NCI-H1105 treated with DMSO at 0.1 percent for 48 hours (cell line): ENCODE results near the gene PPM1B.
"Not testable (repeated sequence)": the region's sequence is repeated elsewhere in the genome, so short reads cannot be mapped to it uniquely, and the experiment has no call there.

Source experiments
- DNase-seq: peaks from one replicate; lab custom pipeline; 2025; lab: John Stamatoyannopoulos, UW

The PPM1B gene

DNA sequence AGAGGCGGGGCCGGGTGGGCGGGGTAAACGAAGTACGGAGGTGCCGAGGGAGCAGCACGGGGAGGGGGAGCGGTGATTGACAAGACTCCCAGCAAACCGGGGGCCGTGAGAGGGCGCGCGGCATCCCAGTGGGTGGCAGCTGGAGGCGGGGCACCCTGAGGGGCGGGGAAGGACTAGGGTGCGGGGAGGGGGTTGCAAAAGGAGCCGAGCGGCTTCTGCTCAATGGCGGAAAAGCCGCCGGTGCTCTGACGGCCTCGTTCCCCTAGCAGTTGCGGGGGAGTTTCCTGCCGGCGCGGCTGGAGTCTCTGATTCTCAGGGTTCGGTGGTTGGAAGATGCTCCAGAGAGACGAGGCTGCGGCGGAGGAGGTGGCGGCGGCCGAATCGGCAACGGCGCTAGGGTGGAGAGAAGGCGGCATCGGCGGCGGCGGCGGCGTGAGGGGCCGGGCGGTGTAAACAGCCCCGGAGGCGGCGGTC, at the start of gene PPM1B:
Gene PPM1B, plus strand, starts transcription at position 195 of the 474 bp plus-strand sequence. CDS start 32,325 bp downstream, outside the sequence.
- DNase-seq = no peak

DNA sequence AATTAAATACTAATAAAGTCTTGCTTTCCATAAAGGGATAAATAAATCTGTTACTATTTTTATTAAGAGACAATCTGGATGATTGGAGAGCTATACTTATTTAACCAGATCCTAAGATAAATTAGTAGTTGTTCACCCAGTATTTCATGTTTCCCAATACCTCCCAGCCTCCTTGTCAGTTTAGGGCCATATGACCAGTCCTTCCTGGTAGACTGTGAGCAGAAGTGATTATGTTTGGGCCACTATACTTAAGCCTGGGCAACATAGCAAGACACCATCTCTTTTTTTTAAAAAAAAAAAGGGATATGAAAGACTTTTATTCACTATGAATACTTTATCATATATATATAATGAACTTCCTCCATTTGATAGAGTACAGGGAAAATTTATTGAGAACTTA, 48.8 kb upstream of the PPM1B start:
- no peak for DNase-seq

DNA sequence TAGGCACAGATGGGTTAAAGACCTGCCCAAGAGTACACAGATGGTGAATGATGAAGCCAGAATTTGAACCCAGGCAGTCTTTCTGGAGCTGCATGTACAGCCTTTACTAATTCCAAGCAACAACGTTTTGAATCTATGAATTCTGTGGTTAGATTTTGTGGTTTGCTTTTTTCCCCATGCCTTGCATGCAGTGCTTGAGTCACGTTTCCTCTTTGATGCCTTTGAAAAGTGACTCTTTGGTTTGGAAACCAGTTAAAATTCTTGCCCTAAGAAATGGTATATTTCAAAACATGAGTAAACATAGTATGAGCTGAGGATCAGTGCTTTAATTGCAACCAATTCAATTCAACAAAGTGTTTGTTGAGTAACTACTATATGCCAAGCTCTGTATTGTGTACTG, 48.2 kb upstream of the PPM1B start:
- DNase-seq = no peak

DNA sequence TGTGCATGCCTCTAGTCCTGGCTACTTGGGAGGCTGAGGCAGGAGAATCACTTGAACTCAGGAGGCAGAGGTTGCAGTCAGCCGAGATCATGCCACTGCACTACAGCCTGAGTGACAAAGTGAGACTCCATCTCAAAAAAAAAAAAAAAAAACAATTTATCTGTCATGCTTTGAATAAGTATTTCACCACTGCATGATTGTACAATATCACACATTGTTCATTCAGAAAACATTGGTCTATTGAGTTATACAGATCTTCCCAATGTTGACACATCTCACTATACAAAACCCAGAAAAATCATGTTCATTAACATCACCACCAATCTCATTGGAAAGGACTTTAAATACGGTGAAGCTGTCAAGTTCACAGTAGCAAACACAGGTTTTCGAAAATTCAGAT, 46.8 kb upstream of the PPM1B start:
- no peak for DNase-seq

DNA sequence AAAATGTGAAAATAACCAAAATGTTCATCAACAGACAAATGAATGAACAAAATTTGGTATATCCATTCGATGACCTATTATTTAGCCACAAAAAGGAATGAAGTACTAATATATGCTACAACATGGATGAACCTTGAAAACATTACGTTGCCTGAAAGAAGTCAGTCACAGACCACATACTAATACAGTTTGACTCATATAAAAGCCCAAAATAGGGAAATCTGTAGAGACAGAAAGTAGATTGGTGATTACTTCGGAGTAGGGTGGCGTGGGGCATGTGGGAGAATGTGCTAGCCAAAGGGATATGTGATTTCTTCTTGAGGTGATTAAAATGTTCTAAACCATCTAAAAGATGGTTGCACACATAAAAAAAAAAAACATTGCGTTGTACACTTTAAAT, 44.2 kb upstream of the PPM1B start:
- no peak for DNase-seq

DNA sequence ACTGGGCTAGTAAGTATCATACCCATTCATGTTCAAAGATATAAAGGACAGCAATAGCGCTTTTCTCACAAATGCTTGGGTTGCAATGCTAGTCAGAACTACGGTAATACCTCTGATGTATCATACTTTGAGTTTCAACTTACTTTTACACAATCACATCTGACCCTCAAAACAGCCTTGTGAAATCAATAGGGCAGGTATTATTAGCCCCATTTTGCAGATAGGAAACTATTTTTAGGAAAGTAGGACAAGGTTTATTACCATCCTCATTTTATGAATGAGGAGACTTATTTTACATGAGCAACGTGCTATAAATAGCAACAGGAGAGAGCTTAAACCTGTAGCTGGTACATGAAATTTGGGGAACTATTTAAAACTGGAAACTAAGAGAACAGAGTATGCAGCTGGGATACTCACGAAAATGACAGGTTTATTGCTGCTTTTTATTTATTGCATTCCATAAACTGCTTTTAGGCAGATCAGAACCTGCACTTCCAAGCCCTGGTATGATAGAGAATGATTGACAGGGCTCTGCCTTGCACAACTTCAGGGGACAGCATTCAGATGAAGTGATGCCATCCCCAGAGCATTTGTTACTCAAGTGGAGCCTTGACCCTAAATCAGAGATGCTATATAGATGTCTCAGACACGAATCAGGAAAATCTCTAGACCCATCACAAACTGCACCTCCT, 42.4 kb upstream of the PPM1B start:
- no peak for DNase-seq

DNA sequence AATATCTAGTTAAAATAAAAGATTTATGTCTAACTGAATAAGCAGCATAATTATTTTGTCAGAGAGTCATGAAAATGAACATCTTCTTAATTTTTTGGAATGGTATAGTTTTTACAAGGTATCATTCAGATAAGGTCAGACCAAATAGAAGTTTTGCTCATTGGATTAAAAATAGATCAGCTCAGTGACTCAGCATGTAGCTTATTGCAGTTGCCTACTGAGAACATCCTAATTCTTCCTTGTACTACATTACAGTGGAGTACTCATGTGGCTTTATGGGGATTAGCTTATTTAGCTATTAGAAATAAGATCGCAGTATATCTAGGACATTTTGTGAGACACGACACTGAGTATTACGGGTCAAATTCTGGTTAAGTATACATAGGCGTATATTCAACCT, 38.2 kb upstream of the PPM1B start:
- DNase-seq = no peak

DNA sequence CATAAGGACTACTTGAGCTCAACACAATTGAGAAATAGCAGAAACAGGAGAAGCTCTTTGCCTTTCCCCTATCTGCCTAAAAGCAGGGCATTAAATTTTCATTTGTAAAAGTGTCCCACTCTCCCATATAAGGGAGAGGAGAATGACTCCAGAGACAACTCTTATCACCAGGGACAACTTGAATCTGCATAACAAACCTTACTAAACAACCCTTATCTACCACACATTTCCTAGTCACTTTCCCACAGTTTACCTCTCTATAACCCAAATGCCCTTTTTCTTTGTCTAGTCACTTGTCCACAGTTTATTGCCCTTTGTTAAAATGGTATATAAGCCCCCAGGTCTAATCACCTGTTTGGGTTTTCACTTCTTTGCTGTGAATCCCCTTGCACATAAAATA, 37.5 kb upstream of the PPM1B start:
- DNase-seq = no peak

DNA sequence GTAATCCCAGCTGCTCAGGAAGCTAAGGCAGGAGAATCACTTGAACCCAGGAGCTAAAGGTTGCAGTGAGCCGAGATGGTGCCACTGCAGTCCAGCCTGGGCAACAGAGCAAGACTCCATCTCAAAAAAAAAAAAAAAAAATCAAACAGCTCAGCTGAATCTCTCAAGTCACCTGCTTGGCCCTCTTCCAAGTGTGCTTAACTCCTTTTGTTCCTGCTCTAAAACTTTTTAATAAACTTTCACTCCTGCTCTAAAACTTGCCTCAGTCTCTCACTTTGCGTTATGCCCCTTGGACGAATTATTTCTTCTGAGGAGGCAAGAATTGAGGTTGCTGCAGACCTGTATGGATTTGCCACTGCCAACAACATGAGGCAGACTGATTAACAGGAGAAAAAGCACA, 35.1 kb upstream of the PPM1B start:
- not testable (repeated sequence) for DNase-seq

DNA sequence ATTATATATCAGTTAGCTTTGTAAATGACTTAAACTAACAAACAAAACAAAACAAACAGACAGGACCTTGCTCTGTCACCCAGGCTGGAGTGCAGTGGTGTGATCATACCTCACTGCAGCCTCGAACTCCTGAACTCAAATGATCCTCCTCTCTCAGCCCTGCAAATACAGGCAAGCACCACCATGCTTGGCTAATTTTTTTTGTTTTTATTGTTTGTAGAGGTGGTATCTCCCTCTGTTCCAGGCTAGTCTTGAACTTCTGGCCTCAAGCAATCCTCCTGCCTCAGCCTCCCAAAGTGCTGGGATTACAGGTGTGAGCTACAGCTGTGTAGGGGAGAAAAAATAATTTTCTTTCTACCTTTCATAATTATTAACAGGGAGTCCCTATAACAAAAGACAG, 33.8 kb upstream of the PPM1B start:
- DNase-seq = no peak

DNA sequence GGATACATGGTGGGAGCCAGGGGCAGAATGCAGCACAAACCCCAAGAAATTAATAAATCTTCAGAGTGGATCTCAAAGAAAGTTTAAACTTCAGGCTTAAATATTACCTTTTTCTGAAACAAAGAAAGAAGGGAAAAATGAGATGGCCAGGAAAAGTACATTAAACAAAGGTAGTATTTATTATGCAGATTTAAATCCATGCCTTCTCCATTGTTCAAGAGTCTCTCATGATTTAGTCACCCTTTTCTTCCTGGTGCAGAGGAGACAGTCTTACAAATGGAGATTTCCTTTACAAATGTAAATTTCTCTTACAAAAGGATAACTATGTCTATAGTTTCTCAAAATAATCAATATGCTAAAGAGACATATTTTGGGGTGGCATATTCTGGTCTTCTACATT, 33.4 kb upstream of the PPM1B start:
- no peak for DNase-seq

DNA sequence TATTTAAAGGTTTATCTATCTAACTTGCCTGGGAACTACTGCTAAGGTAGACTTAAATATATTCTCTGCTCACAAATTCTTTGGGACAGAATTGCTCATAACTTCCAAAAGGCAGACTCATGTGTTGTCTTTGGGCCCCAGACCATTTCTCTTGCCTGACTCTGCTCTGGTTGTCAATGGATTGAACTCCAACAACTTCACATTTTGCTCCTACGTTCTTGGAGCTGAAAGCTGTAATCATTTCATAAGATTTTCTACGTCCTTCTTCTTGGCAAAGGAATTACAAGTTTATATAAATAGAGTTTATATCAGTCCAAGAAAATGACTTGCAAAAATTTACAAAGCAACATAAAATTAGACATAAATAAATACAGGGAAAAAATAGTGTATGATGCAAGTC, 32.9 kb upstream of the PPM1B start:
- DNase-seq = no peak

DNA sequence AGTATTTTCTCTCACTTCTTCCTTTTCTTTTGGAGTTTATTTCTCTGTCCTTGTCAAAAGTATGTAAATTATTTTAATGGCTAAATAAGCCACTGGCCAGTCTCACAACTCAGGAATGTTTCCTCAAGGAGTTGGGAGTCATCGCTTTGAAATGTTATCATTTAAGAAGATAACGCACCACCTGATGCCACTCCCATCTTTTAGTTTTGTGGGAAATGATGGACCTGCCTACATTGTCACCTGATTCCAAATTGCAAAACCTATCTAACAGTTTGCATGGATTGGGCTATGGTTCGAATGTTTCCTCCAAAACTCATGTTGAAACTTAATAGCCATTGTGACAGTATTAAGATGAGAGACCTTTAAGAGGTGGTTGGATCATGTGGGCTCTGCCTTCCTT, 32.4 kb upstream of the PPM1B start:
- no peak for DNase-seq

DNA sequence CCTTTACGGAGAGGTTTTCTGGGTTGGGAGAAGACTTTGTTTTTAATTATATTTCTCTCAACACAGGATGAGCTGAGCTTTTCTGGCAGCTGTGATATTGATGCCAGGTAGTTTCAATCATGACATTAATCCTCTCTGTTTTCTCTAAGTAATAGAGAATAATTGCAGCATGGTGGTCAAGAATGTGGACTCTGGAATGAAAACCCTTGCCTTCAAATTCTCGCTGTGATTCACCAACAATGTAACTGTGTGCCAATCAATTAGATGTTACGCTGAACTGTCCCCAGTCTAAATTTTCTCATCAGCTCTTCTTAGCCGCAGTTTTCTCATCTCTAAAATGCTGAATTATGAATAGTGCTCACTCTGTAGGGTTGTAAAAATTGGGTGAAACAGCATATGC, 31.6 kb upstream of the PPM1B start:
- no peak for DNase-seq

DNA sequence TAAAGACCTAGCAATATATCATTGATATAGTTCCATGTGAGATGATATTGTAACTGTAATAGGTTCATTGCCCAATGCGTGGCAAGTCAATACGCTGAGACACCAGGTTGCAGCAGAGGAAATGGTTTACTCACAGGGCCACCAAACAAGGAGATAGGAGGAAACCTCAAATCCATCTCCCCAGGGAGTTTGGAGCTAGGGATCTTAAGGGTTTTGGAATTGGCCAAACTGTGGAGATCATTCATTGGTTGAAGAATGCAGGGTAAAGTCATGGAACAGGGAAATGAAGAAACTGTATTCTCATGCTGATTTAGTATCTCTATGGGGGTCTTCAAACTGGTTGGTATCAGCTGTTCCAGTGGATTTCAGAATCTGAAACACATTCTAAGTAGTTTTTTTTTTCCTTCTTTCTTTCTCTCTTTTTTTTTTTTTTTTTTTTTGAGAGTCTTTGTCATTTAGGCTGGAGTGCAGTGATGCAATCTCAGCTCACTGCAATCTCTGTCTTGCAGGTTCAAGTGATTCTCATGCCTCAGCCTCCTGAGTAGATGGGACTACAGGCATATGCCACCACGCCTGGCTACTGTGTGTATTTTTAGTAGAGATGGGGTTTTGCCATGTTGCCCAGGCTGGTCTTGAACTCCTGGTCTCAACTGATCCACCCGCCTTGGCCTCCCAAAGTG, 30.7 kb upstream of the PPM1B start:
- no peak for DNase-seq

DNA sequence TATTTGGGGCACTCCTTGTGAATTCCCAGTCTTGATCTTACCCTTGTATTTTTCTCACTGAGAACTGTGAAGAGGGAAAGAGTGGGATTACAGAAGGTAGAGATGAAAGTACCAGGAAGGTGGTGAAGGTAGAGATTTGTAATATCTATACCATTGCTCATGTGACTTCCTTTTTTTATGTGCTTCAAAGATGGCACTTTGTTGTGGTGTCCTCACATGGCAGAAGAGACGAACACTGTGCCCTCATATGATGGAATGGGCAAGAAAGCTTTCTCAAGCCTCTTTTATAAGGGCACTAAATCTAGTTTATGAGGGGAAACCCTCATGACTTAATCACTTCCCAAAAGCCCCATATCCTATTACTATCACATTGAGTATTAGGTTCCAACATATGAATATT, 28.9 kb upstream of the PPM1B start:
- no peak for DNase-seq

DNA sequence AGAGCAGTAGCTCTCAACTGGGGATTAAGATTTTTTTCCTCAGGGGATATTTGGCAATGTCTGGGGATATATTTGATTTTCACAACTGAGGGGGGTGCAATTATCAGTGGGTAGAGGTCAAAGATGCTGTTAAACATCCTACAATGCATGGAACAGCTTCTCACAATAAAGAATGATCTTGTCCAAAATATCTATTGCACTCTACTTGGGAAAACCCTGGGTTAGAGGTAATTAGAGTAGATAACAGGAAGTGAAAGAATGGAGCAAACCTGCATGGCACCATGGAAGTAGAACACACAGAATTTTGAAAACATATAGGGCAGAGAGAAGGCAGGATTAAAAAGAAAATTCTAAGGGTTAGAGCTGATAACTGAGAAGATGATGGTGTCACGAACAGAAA, 26.4 kb upstream of the PPM1B start:
- no peak for DNase-seq

DNA sequence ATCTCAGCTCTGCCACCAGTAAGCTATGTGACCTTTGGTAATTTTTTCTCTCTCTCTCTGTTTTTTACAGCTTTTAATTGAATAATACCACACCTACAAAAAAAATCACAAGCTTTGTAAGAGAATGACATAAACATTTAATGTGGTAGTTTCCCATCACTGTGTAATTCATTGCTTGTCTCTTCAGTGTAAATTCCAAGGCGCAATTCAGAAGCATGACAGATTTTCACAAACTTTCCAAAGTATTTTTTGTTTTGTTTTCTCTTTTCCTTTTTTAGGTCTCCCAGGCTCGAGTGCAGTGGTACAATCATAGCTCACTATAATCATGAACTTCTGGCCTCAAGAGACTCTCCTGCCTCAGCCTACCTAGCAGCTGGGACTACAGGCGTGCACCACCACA, 25.0 kb upstream of the PPM1B start:
- no peak for DNase-seq

DNA sequence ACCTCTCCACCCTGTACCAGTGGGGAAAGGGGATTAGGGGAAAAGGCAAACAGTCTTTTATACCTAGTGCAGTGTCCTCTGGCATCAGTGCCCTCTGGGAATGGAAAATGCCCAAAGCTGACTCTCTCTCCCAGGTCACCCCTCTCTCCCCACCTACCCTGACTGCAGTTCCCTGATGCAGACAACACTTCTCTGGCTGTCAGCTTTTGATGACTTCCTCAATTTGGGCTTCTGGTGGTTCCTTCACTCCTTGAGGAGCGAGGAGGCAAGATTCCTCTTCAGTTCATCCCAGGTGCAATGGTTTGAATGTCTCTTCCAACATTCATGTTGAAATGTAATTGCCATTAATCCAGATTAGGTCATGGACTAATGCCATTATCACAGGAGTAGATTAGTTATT, 19.7 kb upstream of the PPM1B start:
- no peak for DNase-seq

DNA sequence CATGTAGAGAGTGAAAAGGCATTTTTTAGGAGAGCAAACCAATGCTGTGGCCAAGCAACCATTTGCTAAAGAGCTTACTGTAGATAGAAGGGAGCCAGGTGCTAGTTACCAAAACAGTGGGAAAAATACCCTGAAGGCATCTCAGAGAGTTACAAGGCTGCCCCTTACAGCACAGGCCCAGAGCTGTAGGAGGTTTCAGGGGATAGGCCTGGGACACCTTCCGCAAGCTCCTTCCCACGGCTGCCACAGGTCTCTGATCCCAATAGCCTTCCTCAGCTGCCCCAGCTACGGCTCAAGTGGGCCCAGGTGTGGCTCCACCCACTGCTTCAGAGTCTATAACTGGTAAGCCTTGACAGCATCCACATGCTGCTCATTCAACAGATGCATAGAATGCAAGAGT, 18.2 kb upstream of the PPM1B start:
- DNase-seq = no peak

DNA sequence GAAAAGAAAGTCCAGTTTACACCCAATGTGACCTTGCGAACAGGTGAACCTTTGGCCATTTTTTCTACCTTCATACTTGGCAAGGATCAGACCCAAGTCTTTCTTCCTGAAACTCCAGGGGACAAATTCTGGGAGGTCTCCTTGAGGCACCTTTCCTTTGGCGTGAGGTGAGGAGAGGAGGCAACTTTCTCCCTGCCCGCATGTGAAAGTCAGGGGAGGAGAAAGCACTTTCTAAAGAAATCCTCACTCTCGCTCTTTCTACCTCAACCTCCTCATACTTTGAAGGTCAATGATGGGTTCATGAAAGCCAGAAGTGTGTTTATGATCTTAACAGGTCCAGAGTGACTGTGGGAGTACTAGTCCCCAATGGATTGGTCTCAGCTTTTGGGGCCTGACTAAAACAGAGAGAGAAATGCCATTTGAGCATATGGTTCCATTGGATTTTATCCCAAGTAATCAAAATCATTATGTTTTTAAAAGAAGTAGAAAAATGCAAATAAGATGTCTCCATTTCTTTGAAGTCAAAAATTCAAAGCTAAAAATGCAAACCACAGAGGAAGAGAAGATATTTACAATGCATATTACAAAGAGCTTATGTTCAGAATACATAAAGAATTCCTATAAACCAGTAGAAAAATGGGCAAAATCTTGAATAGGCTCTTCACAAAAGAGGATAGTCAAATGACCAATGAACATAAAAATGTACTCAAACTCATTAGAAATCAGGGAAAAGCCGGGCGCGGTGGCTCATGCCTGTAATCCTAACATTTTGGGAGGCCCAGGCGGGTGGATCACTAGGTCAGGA, 15.6 kb upstream of the PPM1B start:
- no peak for DNase-seq

DNA sequence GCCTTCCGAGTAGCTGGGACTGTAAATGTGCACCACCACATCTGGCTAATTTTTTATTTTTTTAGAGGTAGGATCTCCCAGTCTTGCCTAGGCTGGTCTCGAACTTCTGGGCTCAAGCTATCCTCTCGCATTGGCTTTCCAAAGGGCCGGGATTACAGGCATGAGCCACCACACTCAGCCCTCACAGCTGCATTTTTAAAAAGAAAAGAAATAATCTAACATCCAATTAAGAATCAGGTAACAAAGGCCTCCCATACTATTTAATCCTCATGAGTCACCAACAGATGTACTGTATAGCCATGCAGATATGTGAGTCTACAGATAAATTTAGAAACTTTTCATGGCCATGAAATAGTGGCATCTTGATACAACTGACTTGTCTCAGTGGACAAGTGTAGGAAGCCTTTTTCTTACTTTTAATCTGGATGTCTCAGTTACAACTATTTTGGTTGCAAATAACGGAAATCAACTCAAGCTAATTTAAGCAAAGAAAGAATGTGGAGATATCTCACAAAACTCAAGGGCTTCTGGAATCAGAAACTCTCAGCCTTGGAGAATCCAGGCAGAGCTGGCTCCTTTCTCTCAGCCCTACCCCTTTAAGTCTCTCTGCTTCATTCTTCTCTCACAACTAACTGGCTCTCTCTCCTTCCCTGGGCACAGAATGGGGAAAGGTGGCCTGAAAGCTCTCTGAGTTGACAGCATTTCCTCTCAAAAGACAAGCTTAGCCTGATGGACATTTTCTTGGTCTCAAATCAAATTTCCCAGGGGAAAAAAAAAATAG, 12.8 kb upstream of the PPM1B start:
- no peak for DNase-seq
